Calu3 (cell line): ENCODE results near the gene SMPDL3A. TPM values are rescaled to one million over a fixed set of nuclear protein-coding genes. Genes with fewer than 3 reads are reported as not detected.

Source experiments
- BruUV-seq: library from RNA; stranded (reverse); fragments of 400-500 nt; replicated peaks from 2 replicates; lab custom pipeline; 2021; lab: Mats Ljungman, UMichigan
- CTCF ChIA-PET: fragments of 300-600 bp; sonication (Branson Sonifier 250); formaldehyde crosslinking; loops from one replicate; lab custom pipeline; 2022; ENCODE audit warnings: antibody characterized with exemption; lab: Charles Lee
- DNase-seq: peaks from one replicate; pipeline ENCODE4 v3.0.0; 2022
- H3K27ac Mint-ChIP-seq: one replicate; pipeline ENCODE4 v1.8.0; 2022; ENCODE audit warnings: mixed read lengths; ENCODE audit not compliant: unreplicated experiment
- H3K27me3 Mint-ChIP-seq: one replicate; pipeline ENCODE4 v1.8.0; 2022; ENCODE audit warnings: mixed read lengths; ENCODE audit not compliant: unreplicated experiment
- H3K36me3 Mint-ChIP-seq: one replicate; pipeline ENCODE4 v1.8.0; 2022; ENCODE audit warnings: mild to moderate bottlenecking, moderate library complexity, mixed read lengths; ENCODE audit not compliant: insufficient read depth, unreplicated experiment
- H3K4me1 Mint-ChIP-seq: one replicate; pipeline ENCODE4 v1.8.0; 2022; ENCODE audit warnings: mild to moderate bottlenecking, low read depth, mixed read lengths; ENCODE audit not compliant: unreplicated experiment
- H3K4me3 Mint-ChIP-seq: one replicate; pipeline ENCODE4 v1.8.0; 2022; ENCODE audit warnings: mild to moderate bottlenecking, low read depth, moderate library complexity, mixed read lengths; ENCODE audit not compliant: unreplicated experiment
- H3K9me3 Mint-ChIP-seq: one replicate; pipeline ENCODE4 v1.8.0; 2022; ENCODE audit warnings: low read depth, mixed read lengths; ENCODE audit not compliant: unreplicated experiment
- CTCF ChIP-seq: fragments of 200-600 bp; IDR thresholded peaks from one replicate; pipeline ENCODE4 v1.8.0; 2022; ENCODE audit warnings: antibody characterized with exemption; ENCODE audit not compliant: unreplicated experiment
- intact Hi-C: fragments of 100-400 bp; cut with micrococcal nuclease; formaldehyde crosslinking; loops from one replicate; pipeline ENCODE4 v1.10.0; 2022; ENCODE audit not compliant: unreplicated experiment
- total RNA-seq: library from RNA; stranded (reverse); gene quantifications from 2 replicates; pipeline ENCODE4 v1.2.3, GENCODE V29; 2022

SMPDL3A gene
- total RNA-seq, 1 experiment from 2014 or later: 1.6 TPM

GRCh38 chr6:122783401-122783800, 5.7 kb upstream of the SMPDL3A start:
- BruUV-seq: no TSS peak
- Mint-ChIP-seq H3K36me3 (no peaks in the 10 kb centered on the region), H3K27me3 (peaks cover 18% of the 10 kb centered on the region), H3K4me1 (peaks cover 2% of the 10 kb centered on the region), H3K27ac (no peak overlapping the region), H3K9me3 (no peaks in the 10 kb centered on the region), H3K4me3 (no peak overlapping the region)
- no peak for TF ChIP-seq CTCF
- CTCF ChIA-PET: interaction anchor here (1.3 kb wide), 1 partner anchor 15 kb away, joined by 3 read pairs; no protein-coding TSS in a partner anchor
- DNase-seq: no peak
- intact Hi-C loops: no loop called here

GRCh38 chr6:122785891-122786290, 3.2 kb upstream of the SMPDL3A start:
- Mint-ChIP-seq H3K9me3 (no peaks in the 10 kb centered on the region), H3K36me3 (peaks cover 14% of the 10 kb centered on the region), H3K4me3 (no peak overlapping the region), H3K27ac (no peak overlapping the region), H3K27me3 (no peaks in the 10 kb centered on the region), H3K4me1 (peaks cover 11% of the 10 kb centered on the region)
- no peak for DNase-seq
- BruUV-seq: no TSS peak
- intact Hi-C loops: loop anchor here (5.0 kb wide), 1 partner anchor 49 kb away; no protein-coding TSS in a partner anchor
- CTCF ChIA-PET: interaction anchor here (0.6 kb wide), 1 partner anchor 54 kb away, joined by 3 read pairs; no protein-coding TSS in a partner anchor
- TF ChIP-seq CTCF: no peak

DNA sequence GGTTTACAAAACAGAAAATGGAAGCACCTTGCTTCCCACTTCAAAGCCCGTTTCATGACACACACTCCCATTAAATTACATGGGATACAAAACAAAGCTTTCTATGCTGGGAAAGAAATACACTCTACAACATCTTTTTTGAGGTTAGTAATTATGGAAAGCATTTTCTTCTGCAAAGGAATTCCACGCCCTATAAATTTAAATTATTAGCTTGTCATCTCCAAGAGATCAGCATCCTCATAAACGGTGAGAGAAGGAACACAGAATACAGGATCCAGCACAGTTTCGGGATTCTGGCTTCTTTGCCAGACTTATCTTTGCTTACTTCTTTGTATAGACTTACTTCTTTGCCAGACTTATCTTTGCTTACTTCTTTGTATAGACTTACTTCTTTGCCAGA, 1.3 kb upstream of the SMPDL3A start:
- TF ChIP-seq CTCF: no peak
- CTCF ChIA-PET: no interaction called here
- Mint-ChIP-seq H3K27ac (no peak overlapping the region), H3K27me3 (no peaks in the 10 kb centered on the region), H3K36me3 (peaks cover 14% of the 10 kb centered on the region), H3K9me3 (no peaks in the 10 kb centered on the region), H3K4me1 (peaks cover 11% of the 10 kb centered on the region), H3K4me3 (no peak overlapping the region)
- DNase-seq: no peak
- intact Hi-C loops: loop anchor here (5.0 kb wide), 1 partner anchor 50 kb away; no protein-coding TSS in a partner anchor
- BruUV-seq: no TSS peak

GRCh38 chr6:122788208-122788607, 850 bp upstream of the SMPDL3A start:
- H3K36me3 Mint-ChIP-seq: peaks cover 14% of the 10 kb centered on the region
- no peak overlapping the region for H3K27ac Mint-ChIP-seq
- H3K4me3 Mint-ChIP-seq: no peak overlapping the region
- H3K27me3 Mint-ChIP-seq: no peaks in the 10 kb centered on the region
- intact Hi-C loops: loop anchor here (5.0 kb wide), 1 partner anchor 51 kb away; no protein-coding TSS in a partner anchor
- CTCF ChIA-PET: interaction anchor here (1.3 to 2.0 kb wide), 2 partner anchors 51 to 92 kb away, joined by 5 to 11 read pairs; no protein-coding TSS in a partner anchor
- TF ChIP-seq CTCF: no peak
- DNase-seq: no peak
- BruUV-seq: no TSS peak
- H3K4me1 Mint-ChIP-seq: peaks cover 11% of the 10 kb centered on the region
- no peaks in the 10 kb centered on the region for H3K9me3 Mint-ChIP-seq
